Keratinocyte (primary cell): ENCODE data around the gene RIPK1. TPM values are rescaled to one million over a fixed set of nuclear protein-coding genes. Genes with fewer than 3 reads are reported as not detected.

Source experiments
- DNase-seq: peaks from one replicate; pipeline ENCODE4 v3.0.0-alpha.2; 2011; ENCODE audit warnings: low read depth, missing footprints, low spot score
- FAIRE-seq: peaks from 2 replicates; lab custom pipeline; 2011; peaks lifted over from hg19 to GRCh38; lab: Jason Lieb, UNC
- H2AFZ ChIP-seq: 2 replicates; pipeline ENCODE4 v1.6.0; 2012; ENCODE audit warnings: low read length, control low read depth, inconsistent platforms; ENCODE audit not compliant: control insufficient read depth
- H3K27ac ChIP-seq: 2 replicates; pipeline ENCODE4 v1.5.1; 2011; ENCODE audit warnings: low read length; ENCODE audit not compliant: control insufficient read depth, insufficient read depth
- H3K27me3 ChIP-seq: 3 replicates; pipeline ENCODE4 v1.6.0; 2011; ENCODE audit warnings: low read length; ENCODE audit not compliant: control insufficient read depth, insufficient read depth; ENCODE audit errors: extremely low read depth
- H3K36me3 ChIP-seq, 2 experiments: 2 replicates in 1 of 2; 3 replicates in 1 of 2; pipeline ENCODE4 v1.5.1; 2011; ENCODE audit warnings: low read length in 2 of 2, mild to moderate bottlenecking in 1 of 2; ENCODE audit not compliant: control insufficient read depth in 2 of 2, insufficient read depth in 2 of 2; ENCODE audit errors: extremely low read depth in 1 of 2
- H3K4me1 ChIP-seq: 3 replicates; pipeline ENCODE4 v1.5.1; 2011; ENCODE audit warnings: low read length; ENCODE audit not compliant: control insufficient read depth, insufficient read depth; ENCODE audit errors: extremely low read depth
- H3K4me2 ChIP-seq: 3 replicates; pipeline ENCODE4 v1.6.0; 2011; ENCODE audit warnings: low read depth, low read length; ENCODE audit not compliant: control insufficient read depth, insufficient read depth; ENCODE audit errors: extremely low read depth
- H3K4me3 ChIP-seq, 3 experiments: fragments of 200-600 bp in 1 of 3; sonication (generic) in 1 of 3; 2 replicates in 2 of 3; 3 replicates in 1 of 3; pipeline ENCODE4 v1.5.1; 2011 to 2016; ENCODE audit warnings: low read length in 3 of 3, mild to moderate bottlenecking in 3 of 3, control low read depth in 2 of 3, inconsistent platforms in 1 of 3, low read depth in 1 of 3, mixed read lengths in 1 of 3, mixed run types in 1 of 3, moderate library complexity in 1 of 3; ENCODE audit not compliant: control insufficient read depth in 2 of 3, insufficient read depth in 2 of 3; ENCODE audit errors: extremely low read depth in 1 of 3
- H3K79me2 ChIP-seq: 2 replicates; pipeline ENCODE4 v1.6.0; 2012; ENCODE audit warnings: low read length; ENCODE audit not compliant: control insufficient read depth, insufficient read depth
- H3K9ac ChIP-seq: 3 replicates; pipeline ENCODE4 v1.6.0; 2011; ENCODE audit warnings: low read length; ENCODE audit not compliant: control insufficient read depth, insufficient read depth; ENCODE audit errors: extremely low read depth
- H3K9me1 ChIP-seq: 3 replicates; pipeline ENCODE4 v1.6.0; 2011; ENCODE audit warnings: low read length; ENCODE audit not compliant: control insufficient read depth, insufficient read depth; ENCODE audit errors: extremely low read depth
- H3K9me3 ChIP-seq: 2 replicates; pipeline ENCODE4 v1.5.1; 2012; ENCODE audit warnings: low read depth, low read length; ENCODE audit not compliant: control insufficient read depth
- H4K20me1 ChIP-seq: 3 replicates; pipeline ENCODE4 v1.6.0; 2011; ENCODE audit warnings: low read length; ENCODE audit not compliant: control insufficient read depth, insufficient read depth; ENCODE audit errors: extremely low read depth
- EZH2 ChIP-seq: IDR thresholded peaks from one replicate; pipeline ENCODE4 v1.6.1; 2012; ENCODE audit warnings: inconsistent platforms, mild to moderate bottlenecking, low read length, moderate library complexity
- dilution Hi-C: fragments of 300-500 bp; cut with MboI; formaldehyde crosslinking; loops from one replicate; pipeline ENCODE4 v1.7.0; 2020; ENCODE audit warnings: low sequenced_read_pairs; ENCODE audit not compliant: extremely low pct_ligation_motif_present
- polyA plus RNA-seq, 5 experiments: library from polyadenylated mRNA; depleted of rRNA in 3 of 5; stranded (reverse) in 3 of 5; stranded (forward) in 1 of 5; unstranded in 1 of 5; fragments of >200 nt; gene quantifications; 1 replicate in 1 of 5; 2 replicates in 3 of 5; 3 replicates in 1 of 5; pipeline versions ENCODE4 v1.2.1 to v1.2.3, GENCODE V29; 2011 to 2012; ENCODE audit warnings: missing spikeins in 2 of 5, low read depth in 1 of 5, low replicate concordance in 1 of 5
- TF ChIP-seq, protein P1 (sequence below), 3 experiments: IDR thresholded peaks in 1 of 3; conservative IDR thresholded peaks in 1 of 3; optimal IDR thresholded peaks in 1 of 3; 2 replicates in 2 of 3; 3 replicates in 1 of 3; pipeline versions ENCODE3 to v1.5.1; 2011; ENCODE audit warnings: low read length in 3 of 3, mild to moderate bottlenecking in 3 of 3, moderate library complexity in 2 of 3, control low read depth in 1 of 3, inconsistent platforms in 1 of 3; ENCODE audit not compliant: insufficient read depth in 2 of 3; ENCODE audit errors: extremely low read depth in 1 of 3

RIPK1 gene
- polyA plus RNA-seq, 1 donor (not counting 4 experiments of a cell fraction or from before 2014, with no cell fraction given): 13.8 TPM

DNA sequence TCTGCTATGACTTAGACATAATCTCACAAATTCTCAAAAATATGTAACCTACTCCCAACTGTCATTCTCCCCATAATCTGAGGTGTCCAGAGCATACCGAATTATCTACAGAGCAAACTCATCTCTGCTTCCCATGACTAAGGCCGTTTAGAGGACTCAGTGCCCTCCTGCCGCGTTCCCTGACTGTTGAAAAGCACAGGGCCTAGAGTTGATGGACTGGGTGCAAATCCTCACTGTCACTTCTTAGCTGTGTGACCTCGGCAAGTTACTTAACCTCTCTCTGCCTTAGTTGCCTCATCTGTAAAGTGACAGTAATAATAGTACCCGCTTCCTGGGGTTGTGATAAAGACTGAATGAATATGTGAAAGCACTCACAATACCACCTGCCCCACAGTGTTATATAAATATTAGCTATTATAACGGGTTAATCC lies 93.8 kb downstream of the RIPK1 start:
- Histone ChIP-seq H3K9me3 (no peaks in the 10 kb centered on the region), H3K9me1 (no peaks in the 10 kb centered on the region), H3K79me2 (no peaks in the 10 kb centered on the region), H3K27ac (no peak overlapping the region), H4K20me1 (no peaks in the 10 kb centered on the region), H3K9ac (no peak overlapping the region), H3K4me1 (peaks cover 26% of the 10 kb centered on the region), H3K4me2 (no peak overlapping the region), H3K27me3 (no peaks in the 10 kb centered on the region), H3K36me3 (no peaks in the 10 kb centered on the region), H2AFZ (no peak overlapping the region), H3K4me3 (no peak overlapping the region)
- no peak for TF ChIP-seq EZH2
- TF ChIP-seq, protein P1, sequence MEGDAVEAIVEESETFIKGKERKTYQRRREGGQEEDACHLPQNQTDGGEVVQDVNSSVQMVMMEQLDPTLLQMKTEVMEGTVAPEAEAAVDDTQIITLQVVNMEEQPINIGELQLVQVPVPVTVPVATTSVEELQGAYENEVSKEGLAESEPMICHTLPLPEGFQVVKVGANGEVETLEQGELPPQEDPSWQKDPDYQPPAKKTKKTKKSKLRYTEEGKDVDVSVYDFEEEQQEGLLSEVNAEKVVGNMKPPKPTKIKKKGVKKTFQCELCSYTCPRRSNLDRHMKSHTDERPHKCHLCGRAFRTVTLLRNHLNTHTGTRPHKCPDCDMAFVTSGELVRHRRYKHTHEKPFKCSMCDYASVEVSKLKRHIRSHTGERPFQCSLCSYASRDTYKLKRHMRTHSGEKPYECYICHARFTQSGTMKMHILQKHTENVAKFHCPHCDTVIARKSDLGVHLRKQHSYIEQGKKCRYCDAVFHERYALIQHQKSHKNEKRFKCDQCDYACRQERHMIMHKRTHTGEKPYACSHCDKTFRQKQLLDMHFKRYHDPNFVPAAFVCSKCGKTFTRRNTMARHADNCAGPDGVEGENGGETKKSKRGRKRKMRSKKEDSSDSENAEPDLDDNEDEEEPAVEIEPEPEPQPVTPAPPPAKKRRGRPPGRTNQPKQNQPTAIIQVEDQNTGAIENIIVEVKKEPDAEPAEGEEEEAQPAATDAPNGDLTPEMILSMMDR (optimal IDR thresholded peaks at IDR 0.05 in 1 of 3, IDR thresholded peaks at IDR 0.05 in 1 of 3, conservative IDR thresholded peaks at IDR 0.05 in 1 of 3; ENCODE audit: extremely low read depth in 1 of 3, insufficient read depth in 2 of 3, low read length in 3 of 3): no peak
- dilution Hi-C loops: no loop called here
- DNase-seq: no peak
- FAIRE-seq: no peak

DNA sequence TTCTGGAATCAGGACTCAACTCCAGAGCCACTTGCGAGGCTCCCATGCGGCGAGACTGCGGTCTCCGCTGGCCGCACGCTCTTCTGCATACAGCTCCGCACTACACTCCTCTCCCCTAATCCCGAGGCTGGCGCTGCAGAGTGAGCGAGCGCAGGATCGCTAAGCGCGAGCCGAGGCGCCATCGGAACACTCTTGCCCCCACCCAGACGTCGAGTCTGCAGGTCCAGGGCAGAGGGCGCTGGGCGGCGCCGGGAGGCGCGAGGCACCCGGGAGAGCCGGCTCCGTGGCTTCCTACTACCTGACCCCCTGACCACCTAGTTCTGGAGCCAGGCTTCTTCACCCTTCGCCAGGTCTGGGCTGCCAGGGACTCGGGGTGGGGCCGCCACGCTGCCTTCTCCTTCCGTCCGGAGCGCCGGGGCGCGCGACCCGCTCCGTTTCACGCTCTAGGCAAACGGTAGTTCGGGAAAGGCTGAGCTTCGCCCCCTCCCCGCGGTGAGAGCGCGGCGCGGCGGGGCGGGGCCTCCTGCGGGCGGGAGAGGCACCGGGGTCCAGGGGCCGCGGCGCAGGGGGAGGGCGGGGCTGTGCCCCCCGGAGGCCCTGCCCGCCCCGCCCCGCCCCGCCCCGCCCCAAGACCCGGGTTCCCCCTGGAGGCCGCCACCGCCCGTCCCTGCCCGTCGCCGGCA lies 94.4 kb downstream of the RIPK1 start:
- dilution Hi-C loops: no loop called here
- Histone ChIP-seq H4K20me1 (no peaks in the 10 kb centered on the region), H3K27ac (no peak overlapping the region), H3K4me1 (peaks cover 26% of the 10 kb centered on the region), H3K9ac (peak overlapping the region; percentile 73), H3K4me3 (peak overlapping the region; percentile 46 to 70 (median 70)), H2AFZ (peak overlapping the region; percentile 88), H3K9me3 (no peaks in the 10 kb centered on the region), H3K36me3 (no peaks in the 10 kb centered on the region), H3K27me3 (no peaks in the 10 kb centered on the region), H3K79me2 (no peaks in the 10 kb centered on the region), H3K9me1 (no peaks in the 10 kb centered on the region), H3K4me2 (peak overlapping the region; percentile 83)
- no peak for TF ChIP-seq EZH2
- TF ChIP-seq, protein P1 (optimal IDR thresholded peaks at IDR 0.05 in 1 of 3, IDR thresholded peaks at IDR 0.05 in 1 of 3, conservative IDR thresholded peaks at IDR 0.05 in 1 of 3; ENCODE audit: extremely low read depth in 1 of 3, insufficient read depth in 2 of 3, low read length in 3 of 3): peak in 2 of 3 experiments; percentile 28 to 33
- DNase-seq (no peak), FAIRE-seq (no peak)
